GM23338 (cell line): ENCODE results near the gene C1QTNF8. TPM values are rescaled to one million over a fixed set of nuclear protein-coding genes. Genes with fewer than 3 reads are reported as not detected.

Source experiments
- ATAC-seq: fragments of 200-7000 bp; cut with Tn5 transposase; 3 replicates; pipeline ENCODE4 v1.9.1; 2020
- DNase-seq: peaks from one replicate; pipeline ENCODE4 v3.0.0-alpha.2; 2015; ENCODE audit warnings: low spot score
- H2AFZ ChIP-seq: fragments of 200-600 bp; sonication (generic); 2 replicates; pipeline ENCODE4 v1.8.0; 2016; ENCODE audit warnings: antibody characterized with exemption, mild to moderate bottlenecking, moderate library complexity
- H3F3A ChIP-seq: fragments of 200-600 bp; sonication (generic); replicated peaks from 2 replicates; pipeline ENCODE4 v1.8.0; 2017; ENCODE audit warnings: antibody characterized with exemption, mixed run types, low read depth
- H3K27ac ChIP-seq: fragments of 200-600 bp; sonication (generic); 2 replicates; pipeline ENCODE4 v1.6.1; 2016; ENCODE audit warnings: low read depth
- H3K27me3 ChIP-seq: fragments of 200-600 bp; sonication (generic); 2 replicates; pipeline ENCODE4 v1.8.0; 2016; ENCODE audit warnings: mild to moderate bottlenecking, mixed run types, moderate library complexity; ENCODE audit not compliant: insufficient read depth
- H3K36me3 ChIP-seq: fragments of 200-600 bp; sonication (generic); 2 replicates; pipeline ENCODE4 v1.8.0; 2016; ENCODE audit warnings: mild to moderate bottlenecking; ENCODE audit not compliant: insufficient read depth
- H3K4me1 ChIP-seq: fragments of 200-600 bp; sonication (generic); 2 replicates; pipeline ENCODE4 v1.8.0; 2016; ENCODE audit warnings: mild to moderate bottlenecking, moderate library complexity; ENCODE audit not compliant: insufficient read depth
- H3K4me2 ChIP-seq: fragments of 200-600 bp; sonication (generic); 2 replicates; pipeline ENCODE4 v1.7.1; 2017; ENCODE audit warnings: mixed run types
- H3K4me3 ChIP-seq: fragments of 200-600 bp; sonication (generic); 2 replicates; pipeline ENCODE4 v1.6.1; 2016; ENCODE audit warnings: mixed run types
- H3K79me2 ChIP-seq: fragments of 200-600 bp; sonication (generic); replicated peaks from 2 replicates; pipeline ENCODE4 v1.8.0; 2017; ENCODE audit warnings: mild to moderate bottlenecking; ENCODE audit not compliant: insufficient read depth
- H3K9me2 ChIP-seq: fragments of 200-600 bp; sonication (generic); 2 replicates; pipeline ENCODE4 v1.8.0; 2017; ENCODE audit not compliant: insufficient read depth
- H4K20me1 ChIP-seq: fragments of 200-600 bp; sonication (generic); replicated peaks from 2 replicates; pipeline ENCODE4 v1.8.0; 2017; ENCODE audit warnings: mild to moderate bottlenecking; ENCODE audit not compliant: insufficient read depth
- H3K27ac Mint-ChIP-seq: 2 replicates; pipeline ENCODE4 v1.8.0; 2020; ENCODE audit warnings: inconsistent platforms, mild to moderate bottlenecking, moderate library complexity, mixed read lengths
- H3K27me3 Mint-ChIP-seq: 3 replicates; pipeline ENCODE4 v1.8.0; 2022; ENCODE audit warnings: low read depth, mild to moderate bottlenecking, moderate library complexity, mixed read lengths, inconsistent platforms; ENCODE audit not compliant: insufficient read depth, poor library complexity
- H3K36me3 Mint-ChIP-seq: 3 replicates; pipeline ENCODE4 v1.8.0; 2021; ENCODE audit warnings: low read depth, mild to moderate bottlenecking, inconsistent platforms, moderate library complexity, mixed read lengths
- H3K4me1 Mint-ChIP-seq: 3 replicates; pipeline ENCODE4 v1.8.0; 2020; ENCODE audit warnings: mild to moderate bottlenecking, inconsistent platforms, mixed read lengths
- H3K4me3 Mint-ChIP-seq: 3 replicates; pipeline ENCODE4 v1.8.0; 2021; ENCODE audit warnings: moderate library complexity, mild to moderate bottlenecking, inconsistent platforms, mixed read lengths
- H3K9me3 Mint-ChIP-seq: 3 replicates; pipeline ENCODE4 v1.8.0; 2020; ENCODE audit warnings: moderate library complexity, mild to moderate bottlenecking, inconsistent platforms, mixed read lengths
- CREB1 ChIP-seq: fragments of 250-450 bp; sonication (Bioruptor Pico); IDR thresholded peaks from 2 replicates; pipeline ENCODE4 v1.5.0; 2020; ENCODE audit warnings: low read depth, mild to moderate bottlenecking, moderate library complexity
- CTCF ChIP-seq, 2 experiments: fragments of 200-600 bp in 1 of 2; sonication (generic) in 1 of 2; conservative IDR thresholded peaks; 2 replicates each; pipeline versions ENCODE4 v1.5.1 to v1.6.1; 2016 to 2017; ENCODE audit warnings: antibody characterized with exemption in 2 of 2, low read depth in 2 of 2, mild to moderate bottlenecking in 2 of 2, moderate library complexity in 1 of 2
- EZH2 ChIP-seq: fragments of 200-600 bp; sonication (generic); IDR thresholded peaks from one replicate; pipeline ENCODE4 v1.8.0; 2017; ENCODE audit warnings: antibody characterized with exemption, mild to moderate bottlenecking, low read depth; ENCODE audit not compliant: unreplicated experiment
- EZH2phosphoT487 ChIP-seq: fragments of 200-600 bp; sonication (generic); IDR thresholded peaks from one replicate; pipeline ENCODE4 v1.8.1; 2018; ENCODE audit warnings: antibody characterized with exemption; ENCODE audit not compliant: unreplicated experiment
- JUNB ChIP-seq: IDR thresholded peaks from one replicate; pipeline ENCODE4 v1.6.1; 2016; ENCODE audit warnings: antibody characterized with exemption; ENCODE audit not compliant: unreplicated experiment
- NANOG ChIP-seq: IDR thresholded peaks from 2 replicates; pipeline ENCODE4 v1.6.1; 2016; ENCODE audit warnings: antibody characterized with exemption, borderline replicate concordance
- REST ChIP-seq: IDR thresholded peaks from one replicate; pipeline ENCODE4 v1.6.1; 2018; ENCODE audit warnings: antibody characterized with exemption; ENCODE audit not compliant: unreplicated experiment
- ZNF114 ChIP-seq: fragments of 250-450 bp; sonication (Bioruptor Pico); IDR thresholded peaks from 2 replicates; pipeline ENCODE4 v1.5.0; 2020; ENCODE audit warnings: mild to moderate bottlenecking, moderate library complexity
- ZNF331 ChIP-seq: fragments of 250-450 bp; sonication (Bioruptor Pico); IDR thresholded peaks from 2 replicates; pipeline ENCODE4 v1.5.0; 2020; ENCODE audit warnings: low read depth, mild to moderate bottlenecking, moderate library complexity
- polyA plus RNA-seq: library from polyadenylated mRNA; unstranded; fragments of >200 nt; fragmentation: Nextera tagmentation; extraction: Ambion mirVana; gene quantifications from 2 replicates; pipeline ENCODE4 v1.2.1, GENCODE V29; 2016
- total RNA-seq: library from RNA; depleted of rRNA; stranded (reverse); fragments of >200 nt; shearing (Covaris generic); gene quantifications from 2 replicates; pipeline ENCODE4 v1.2.3, GENCODE V29; 2014

Gene C1QTNF8
- total and polyA plus RNA-seq, 2 experiments from 2014 or later = not detected

- no peaks in the 10 kb centered on the region for H3K27me3 Mint-ChIP-seq
- Histone ChIP-seq H3K9me2 (no peaks in the 10 kb centered on the region), H3K4me1 (no peaks in the 10 kb centered on the region), H3K27ac (no peak overlapping the region), H3K4me2 (no peak overlapping the region), H3F3A (no peaks in the 10 kb centered on the region), H3K79me2 (no peaks in the 10 kb centered on the region), H3K27me3 (no peaks in the 10 kb centered on the region), H4K20me1 (no peaks in the 10 kb centered on the region), H3K4me3 (no peak overlapping the region), H2AFZ (no peak overlapping the region), H3K36me3 (no peaks in the 10 kb centered on the region)
- H3K9me3 Mint-ChIP-seq = no peaks in the 10 kb centered on the region
- no peak overlapping the region for H3K27ac Mint-ChIP-seq
- no peaks in the 10 kb centered on the region for H3K4me1 Mint-ChIP-seq
- no peak overlapping the region for H3K4me3 Mint-ChIP-seq
- ATAC-seq (no peak), DNase-seq (no peak)
- TF ChIP-seq CREB1 (no peak), ZNF114 (CRISPR knock-in tag) (no peak), EZH2 (no peak), CTCF (conservative IDR thresholded peaks at IDR 0.05; ENCODE audit: low read depth in 2 of 2) (no peak), REST (no peak), EZH2phosphoT487 (no peak), JUNB (no peak)
- H3K36me3 Mint-ChIP-seq = no peaks in the 10 kb centered on the region
Observed at GRCh38 chr16:1117926-1118325, 21.9 kb upstream of the C1QTNF8 start.

- H3K27me3 Mint-ChIP-seq = no peaks in the 10 kb centered on the region
- H3K27ac ChIP-seq = no peak overlapping the region
- no peak overlapping the region for H3K27ac Mint-ChIP-seq
- H3K4me2 ChIP-seq = no peak overlapping the region
- no peaks in the 10 kb centered on the region for H3K4me1 Mint-ChIP-seq
- no peaks in the 10 kb centered on the region for H3K79me2 ChIP-seq
- no peaks in the 10 kb centered on the region for H3K27me3 ChIP-seq
- no peaks in the 10 kb centered on the region for H3K4me1 ChIP-seq
- TF ChIP-seq NANOG = no peak
- no peak for TF ChIP-seq ZNF114 (CRISPR knock-in tag)
- TF ChIP-seq CTCF (conservative IDR thresholded peaks at IDR 0.05; ENCODE audit: low read depth in 2 of 2) = no peak
- TF ChIP-seq EZH2 = no peak
- TF ChIP-seq ZNF331 (CRISPR knock-in tag) = no peak
- H3K4me3 ChIP-seq = no peak overlapping the region
- H3K36me3 Mint-ChIP-seq = no peaks in the 10 kb centered on the region
- DNase-seq = no peak
- H3K36me3 ChIP-seq = no peaks in the 10 kb centered on the region
- H3K9me2 ChIP-seq = no peaks in the 10 kb centered on the region
- no peak overlapping the region for H2AFZ ChIP-seq
- no peaks in the 10 kb centered on the region for H3F3A ChIP-seq
- no peak overlapping the region for H3K4me3 Mint-ChIP-seq
- H3K9me3 Mint-ChIP-seq = no peaks in the 10 kb centered on the region
- no peaks in the 10 kb centered on the region for H4K20me1 ChIP-seq
- no peak for ATAC-seq
Observed at GRCh38 chr16:1117176-1117900, 21.3 kb upstream of the C1QTNF8 start.
